Gastroesophageal sphincter (tissue), 4 donors: ENCODE measurements around the gene SMAD6. TPM values are rescaled to one million over a fixed set of nuclear protein-coding genes. Genes with fewer than 3 reads are reported as not detected.

Experiments
- ATAC-seq: fragments of 150-250 bp; one replicate; pipeline ENCODE4 v1.9.1; 2016; ENCODE audit warnings: mild to moderate bottlenecking, moderate library complexity
- H3K27ac ChIP-seq, 4 donors: fragments of 200-600 bp; sonication (generic) in 3 of 4; 1 replicate in 3 of 4; 2 replicates in 1 of 4; pipeline ENCODE4 v1.5.1; 2016 to 2019
- H3K27me3 ChIP-seq: fragments of 200-600 bp; sonication (generic); one replicate; pipeline ENCODE4 v1.5.1; 2019
- H3K36me3 ChIP-seq, 2 donors: fragments of 200-600 bp; sonication (generic); one replicate each; pipeline ENCODE4 v1.5.1; 2019; ENCODE audit warnings: control low read depth in 1 of 2
- H3K4me1 ChIP-seq, 3 donors: fragments of 200-600 bp; sonication (generic); 1 replicate in 2 of 3; 2 replicates in 1 of 3; pipeline ENCODE4 v1.5.1; 2016 to 2019; ENCODE audit warnings: control low read depth in 2 of 3
- H3K4me3 ChIP-seq, 2 donors: fragments of 200-600 bp; sonication (generic); one replicate each; pipeline ENCODE4 v1.5.1; 2019; ENCODE audit warnings: mild to moderate bottlenecking in 1 of 2, moderate library complexity in 1 of 2
- H3K9me3 ChIP-seq, 3 donors: fragments of 200-600 bp; sonication (generic); one replicate each; pipeline ENCODE4 v1.5.1; 2017 to 2019; ENCODE audit warnings: control low read depth in 2 of 3
- EP300 ChIP-seq: sonication (generic); formaldehyde crosslinking; IDR thresholded peaks from one replicate; pipeline ENCODE4 v1.6.1; 2017; ENCODE audit warnings: antibody characterized with exemption, mild to moderate bottlenecking
- POLR2A ChIP-seq, 2 donors: fragments of 450-650 bp; IDR thresholded peaks; one replicate each; pipeline ENCODE4 v1.6.1; 2017; ENCODE audit warnings: antibody characterized with exemption in 2 of 2, mild to moderate bottlenecking in 2 of 2, moderate library complexity in 1 of 2
- POLR2AphosphoS5 ChIP-seq: sonication (generic); formaldehyde crosslinking; IDR thresholded peaks from one replicate; pipeline ENCODE4 v1.6.1; 2017; ENCODE audit warnings: antibody characterized with exemption
- WGBS, 2 donors: methylation state at CpG; one replicate each; pipeline ENCODE4 v1.1.5; 2018; ENCODE audit warnings: low coverage in 1 of 2; 5-methylcytosine and 5-hydroxymethylcytosine counted together
- total RNA-seq, 4 donors: library from RNA; depleted of rRNA; stranded (reverse); fragments of >200 nt; gene quantifications; one replicate each; pipeline ENCODE4 v1.1.0, GENCODE V29; 2016
- TF ChIP-seq, protein P1 (sequence below), 4 experiments: fragments of 200-600 bp in 2 of 4; fragments of 450-650 bp in 2 of 4; sonication (generic) in 1 of 4; IDR thresholded peaks; one replicate each; pipeline ENCODE4 v1.5.1; 2017 to 2019; ENCODE audit warnings: antibody characterized with exemption in 4 of 4, mild to moderate bottlenecking in 2 of 4, moderate library complexity in 2 of 4

SMAD6 gene
- total RNA-seq, 4 donors from 2014 or later = 9.9 to 11.2 (median 10.9) TPM

DNA sequence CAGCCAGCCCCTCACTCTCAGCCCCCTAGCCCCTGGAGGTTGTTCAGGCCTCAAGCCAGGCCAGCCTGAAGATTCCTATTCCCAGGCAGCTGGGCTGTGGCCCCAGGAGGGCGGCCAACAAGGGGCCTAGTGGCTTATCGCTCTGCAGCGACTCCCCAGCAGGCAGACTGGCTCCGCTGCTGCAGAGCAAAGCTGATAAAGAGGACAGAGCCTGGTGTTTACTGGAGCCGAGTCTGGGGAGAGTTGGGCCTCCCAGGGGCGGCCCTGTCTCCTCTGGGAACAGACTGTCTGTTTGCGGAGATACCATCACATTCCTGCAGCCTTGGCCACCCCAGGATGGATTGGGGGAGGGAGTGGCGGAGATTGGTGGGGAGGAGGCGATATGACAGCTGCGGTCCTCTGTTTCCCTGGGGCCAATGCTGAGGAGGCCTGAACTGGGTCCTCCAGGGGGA lies 22.4 kb upstream of the SMAD6 start:
- H3K27me3 ChIP-seq = no peaks in the 10 kb centered on the region
- 93% methylated on average over 3 of the region's 10 CpGs; no CpG with 5 or more reads in 1 of the 2 donors for WGBS, 2 donors
- no peak for ATAC-seq
- TF ChIP-seq POLR2A (IDR thresholded peaks at IDR 0.05) (no peak), POLR2AphosphoS5 (no peak), EP300 (no peak)
- TF ChIP-seq, protein P1, sequence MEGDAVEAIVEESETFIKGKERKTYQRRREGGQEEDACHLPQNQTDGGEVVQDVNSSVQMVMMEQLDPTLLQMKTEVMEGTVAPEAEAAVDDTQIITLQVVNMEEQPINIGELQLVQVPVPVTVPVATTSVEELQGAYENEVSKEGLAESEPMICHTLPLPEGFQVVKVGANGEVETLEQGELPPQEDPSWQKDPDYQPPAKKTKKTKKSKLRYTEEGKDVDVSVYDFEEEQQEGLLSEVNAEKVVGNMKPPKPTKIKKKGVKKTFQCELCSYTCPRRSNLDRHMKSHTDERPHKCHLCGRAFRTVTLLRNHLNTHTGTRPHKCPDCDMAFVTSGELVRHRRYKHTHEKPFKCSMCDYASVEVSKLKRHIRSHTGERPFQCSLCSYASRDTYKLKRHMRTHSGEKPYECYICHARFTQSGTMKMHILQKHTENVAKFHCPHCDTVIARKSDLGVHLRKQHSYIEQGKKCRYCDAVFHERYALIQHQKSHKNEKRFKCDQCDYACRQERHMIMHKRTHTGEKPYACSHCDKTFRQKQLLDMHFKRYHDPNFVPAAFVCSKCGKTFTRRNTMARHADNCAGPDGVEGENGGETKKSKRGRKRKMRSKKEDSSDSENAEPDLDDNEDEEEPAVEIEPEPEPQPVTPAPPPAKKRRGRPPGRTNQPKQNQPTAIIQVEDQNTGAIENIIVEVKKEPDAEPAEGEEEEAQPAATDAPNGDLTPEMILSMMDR (IDR thresholded peaks at IDR 0.05) = no peak
- no peaks in the 10 kb centered on the region for H3K4me1 ChIP-seq
- no peak overlapping the region for H3K4me3 ChIP-seq
- no peak overlapping the region for H3K27ac ChIP-seq
- no peaks in the 10 kb centered on the region for H3K36me3 ChIP-seq
- H3K9me3 ChIP-seq = peaks cover 0 to 11% (median 0%) of the 10 kb centered on the region in 3 donors

DNA sequence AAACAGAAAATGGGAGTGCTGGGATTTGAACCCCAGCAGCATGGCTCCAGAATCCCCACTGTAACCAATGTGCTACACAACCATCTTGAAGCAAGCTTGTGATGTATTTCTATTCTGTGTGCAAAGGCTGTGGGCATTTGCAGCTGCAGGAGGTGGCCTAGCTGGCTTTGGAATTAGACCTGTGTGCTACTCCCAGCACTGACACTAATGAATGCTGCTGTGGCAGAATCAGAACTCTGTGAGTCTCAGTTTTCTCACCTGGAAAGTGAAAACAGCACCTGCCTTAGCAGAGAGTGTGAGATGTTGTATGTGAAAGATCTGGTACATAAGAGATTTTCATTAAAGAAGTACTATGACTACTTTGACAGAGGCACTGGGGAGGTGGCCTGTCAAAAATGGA lies 21.5 kb upstream of the SMAD6 start:
- Histone ChIP-seq H3K4me1 (no peaks in the 10 kb centered on the region), H3K27ac (no peak overlapping the region), H3K9me3 (peaks cover 0 to 11% (median 0%) of the 10 kb centered on the region in 3 donors), H3K4me3 (no peak overlapping the region), H3K36me3 (no peaks in the 10 kb centered on the region), H3K27me3 (no peaks in the 10 kb centered on the region)
- no peak for ATAC-seq
- TF ChIP-seq, protein P1 (IDR thresholded peaks at IDR 0.05) = no peak
- TF ChIP-seq EP300 (no peak), POLR2A (IDR thresholded peaks at IDR 0.05) (no peak), POLR2AphosphoS5 (no peak)

DNA sequence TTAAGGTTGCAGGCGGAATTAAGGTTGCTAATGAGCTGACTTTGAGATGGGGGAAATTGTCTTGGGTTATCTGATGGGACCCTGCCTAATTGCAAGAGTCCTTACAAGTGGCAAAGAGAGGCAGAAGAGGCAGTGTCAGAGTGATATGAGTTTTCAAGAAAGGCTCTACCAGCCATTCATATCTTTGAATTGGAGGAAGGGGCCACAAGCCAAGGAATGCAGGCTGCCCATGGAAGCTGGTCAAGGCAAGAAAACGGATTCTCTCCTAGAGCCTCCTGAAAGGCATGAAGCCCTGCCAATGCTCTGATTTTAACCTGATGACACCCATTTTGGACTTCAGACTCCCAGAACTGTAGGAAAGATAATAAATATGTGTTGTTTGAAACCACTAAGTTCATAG lies 20.6 kb upstream of the SMAD6 start:
- ATAC-seq = no peak
- Histone ChIP-seq H3K4me3 (no peak overlapping the region), H3K27ac (no peak overlapping the region), H3K9me3 (peaks cover 0 to 11% (median 0%) of the 10 kb centered on the region in 3 donors), H3K27me3 (no peaks in the 10 kb centered on the region), H3K36me3 (no peaks in the 10 kb centered on the region), H3K4me1 (no peaks in the 10 kb centered on the region)
- TF ChIP-seq POLR2AphosphoS5 = no peak
- no peak for TF ChIP-seq EP300
- TF ChIP-seq, protein P1 (IDR thresholded peaks at IDR 0.05) = no peak
- no peak for TF ChIP-seq POLR2A (IDR thresholded peaks at IDR 0.05)
- 100% methylated on average over 1 to 2 of the region's 2 CpGs for WGBS, 2 donors

DNA sequence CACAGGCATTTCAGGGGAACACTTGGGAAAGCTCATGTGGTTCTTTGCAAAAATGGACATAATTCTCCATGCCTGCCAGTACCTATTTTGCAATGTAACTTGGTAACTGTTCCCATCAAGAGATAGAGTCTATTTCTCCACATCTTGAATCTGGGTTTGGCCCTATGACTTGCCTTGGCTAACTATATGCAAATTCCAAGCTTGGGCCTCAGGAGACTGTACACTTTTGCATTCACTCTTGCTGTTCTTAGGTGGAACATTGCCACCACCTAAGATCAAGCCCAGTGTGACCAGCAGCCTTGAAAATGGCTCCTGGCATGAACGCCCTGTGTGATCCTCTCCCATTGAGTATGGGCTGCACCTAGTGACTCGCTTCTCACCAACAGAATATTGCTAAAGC lies 19.8 kb upstream of the SMAD6 start:
- H3K36me3 ChIP-seq = no peaks in the 10 kb centered on the region
- 83 to 100% methylated on average over 1 of the region's 2 CpGs for WGBS, 2 donors
- peak; percentile 36 for ATAC-seq
- no peaks in the 10 kb centered on the region for H3K27me3 ChIP-seq
- no peak for TF ChIP-seq EP300
- TF ChIP-seq POLR2AphosphoS5 = no peak
- no peak for TF ChIP-seq POLR2A (IDR thresholded peaks at IDR 0.05)
- TF ChIP-seq, protein P1 (IDR thresholded peaks at IDR 0.05) = no peak
- H3K4me3 ChIP-seq = no peak overlapping the region
- peaks cover 0 to 11% (median 0%) of the 10 kb centered on the region in 3 donors for H3K9me3 ChIP-seq
- no peaks in the 10 kb centered on the region for H3K4me1 ChIP-seq
- H3K27ac ChIP-seq = no peak overlapping the region

DNA sequence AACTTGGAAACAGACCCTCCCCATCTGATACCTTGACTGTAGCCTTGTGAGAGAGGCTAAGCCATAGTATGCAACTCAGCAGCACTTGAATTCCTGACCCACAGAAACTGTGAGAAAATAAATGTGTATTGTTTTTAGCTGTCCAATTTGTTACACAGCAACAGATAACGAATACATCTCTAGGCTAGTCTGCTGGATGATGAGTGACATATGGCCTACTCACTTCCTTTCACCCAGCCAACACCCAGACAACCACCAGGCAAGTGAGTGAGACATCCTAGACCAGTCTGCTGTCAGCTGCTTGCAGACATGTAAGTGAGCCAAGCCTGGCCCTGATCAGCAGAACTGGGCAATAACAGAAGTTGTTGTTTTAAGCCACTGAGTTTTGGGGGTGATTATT lies 19.2 kb upstream of the SMAD6 start:
- 100% methylated on average over 1 of the region's 1 CpG; no CpG with 5 or more reads in 1 of the 2 donors for WGBS, 2 donors
- ATAC-seq = no peak
- no peaks in the 10 kb centered on the region for H3K36me3 ChIP-seq
- no peak overlapping the region for H3K4me3 ChIP-seq
- no peak overlapping the region for H3K27ac ChIP-seq
- TF ChIP-seq POLR2AphosphoS5 (no peak), EP300 (no peak), POLR2A (IDR thresholded peaks at IDR 0.05) (no peak)
- TF ChIP-seq, protein P1 (IDR thresholded peaks at IDR 0.05) = no peak
- peaks cover 0 to 11% (median 0%) of the 10 kb centered on the region in 3 donors for H3K9me3 ChIP-seq
- H3K27me3 ChIP-seq = no peaks in the 10 kb centered on the region
- no peaks in the 10 kb centered on the region for H3K4me1 ChIP-seq
